GM23338 (cell line): ENCODE measurements around the gene BCL11B. TPM values are rescaled to one million over a fixed set of nuclear protein-coding genes. Genes with fewer than 3 reads are reported as not detected.

Experiments used
- ATAC-seq: fragments of 200-7000 bp; cut with Tn5 transposase; 3 replicates; pipeline ENCODE4 v1.9.1; 2020
- DNase-seq: peaks from one replicate; pipeline ENCODE4 v3.0.0-alpha.2; 2015; ENCODE audit warnings: low spot score
- H2AFZ ChIP-seq: fragments of 200-600 bp; sonication (generic); 2 replicates; pipeline ENCODE4 v1.8.0; 2016; ENCODE audit warnings: antibody characterized with exemption, mild to moderate bottlenecking, moderate library complexity
- H3F3A ChIP-seq: fragments of 200-600 bp; sonication (generic); replicated peaks from 2 replicates; pipeline ENCODE4 v1.8.0; 2017; ENCODE audit warnings: antibody characterized with exemption, mixed run types, low read depth
- H3K27ac ChIP-seq: fragments of 200-600 bp; sonication (generic); 2 replicates; pipeline ENCODE4 v1.6.1; 2016; ENCODE audit warnings: low read depth
- H3K27me3 ChIP-seq: fragments of 200-600 bp; sonication (generic); 2 replicates; pipeline ENCODE4 v1.8.0; 2016; ENCODE audit warnings: mild to moderate bottlenecking, mixed run types, moderate library complexity; ENCODE audit not compliant: insufficient read depth
- H3K36me3 ChIP-seq: fragments of 200-600 bp; sonication (generic); 2 replicates; pipeline ENCODE4 v1.8.0; 2016; ENCODE audit warnings: mild to moderate bottlenecking; ENCODE audit not compliant: insufficient read depth
- H3K4me1 ChIP-seq: fragments of 200-600 bp; sonication (generic); 2 replicates; pipeline ENCODE4 v1.8.0; 2016; ENCODE audit warnings: mild to moderate bottlenecking, moderate library complexity; ENCODE audit not compliant: insufficient read depth
- H3K4me2 ChIP-seq: fragments of 200-600 bp; sonication (generic); 2 replicates; pipeline ENCODE4 v1.7.1; 2017; ENCODE audit warnings: mixed run types
- H3K4me3 ChIP-seq: fragments of 200-600 bp; sonication (generic); 2 replicates; pipeline ENCODE4 v1.6.1; 2016; ENCODE audit warnings: mixed run types
- H3K79me2 ChIP-seq: fragments of 200-600 bp; sonication (generic); replicated peaks from 2 replicates; pipeline ENCODE4 v1.8.0; 2017; ENCODE audit warnings: mild to moderate bottlenecking; ENCODE audit not compliant: insufficient read depth
- H3K9me2 ChIP-seq: fragments of 200-600 bp; sonication (generic); 2 replicates; pipeline ENCODE4 v1.8.0; 2017; ENCODE audit not compliant: insufficient read depth
- H4K20me1 ChIP-seq: fragments of 200-600 bp; sonication (generic); replicated peaks from 2 replicates; pipeline ENCODE4 v1.8.0; 2017; ENCODE audit warnings: mild to moderate bottlenecking; ENCODE audit not compliant: insufficient read depth
- H3K27ac Mint-ChIP-seq: 2 replicates; pipeline ENCODE4 v1.8.0; 2020; ENCODE audit warnings: inconsistent platforms, mild to moderate bottlenecking, moderate library complexity, mixed read lengths
- H3K27me3 Mint-ChIP-seq: 3 replicates; pipeline ENCODE4 v1.8.0; 2022; ENCODE audit warnings: low read depth, mild to moderate bottlenecking, moderate library complexity, mixed read lengths, inconsistent platforms; ENCODE audit not compliant: insufficient read depth, poor library complexity
- H3K36me3 Mint-ChIP-seq: 3 replicates; pipeline ENCODE4 v1.8.0; 2021; ENCODE audit warnings: low read depth, mild to moderate bottlenecking, inconsistent platforms, moderate library complexity, mixed read lengths
- H3K4me1 Mint-ChIP-seq: 3 replicates; pipeline ENCODE4 v1.8.0; 2020; ENCODE audit warnings: mild to moderate bottlenecking, inconsistent platforms, mixed read lengths
- H3K4me3 Mint-ChIP-seq: 3 replicates; pipeline ENCODE4 v1.8.0; 2021; ENCODE audit warnings: moderate library complexity, mild to moderate bottlenecking, inconsistent platforms, mixed read lengths
- H3K9me3 Mint-ChIP-seq: 3 replicates; pipeline ENCODE4 v1.8.0; 2020; ENCODE audit warnings: moderate library complexity, mild to moderate bottlenecking, inconsistent platforms, mixed read lengths
- CREB1 ChIP-seq: fragments of 250-450 bp; sonication (Bioruptor Pico); IDR thresholded peaks from 2 replicates; pipeline ENCODE4 v1.5.0; 2020; ENCODE audit warnings: low read depth, mild to moderate bottlenecking, moderate library complexity
- EZH2 ChIP-seq: fragments of 200-600 bp; sonication (generic); IDR thresholded peaks from one replicate; pipeline ENCODE4 v1.8.0; 2017; ENCODE audit warnings: antibody characterized with exemption, mild to moderate bottlenecking, low read depth; ENCODE audit not compliant: unreplicated experiment
- EZH2phosphoT487 ChIP-seq: fragments of 200-600 bp; sonication (generic); IDR thresholded peaks from one replicate; pipeline ENCODE4 v1.8.1; 2018; ENCODE audit warnings: antibody characterized with exemption; ENCODE audit not compliant: unreplicated experiment
- JUNB ChIP-seq: IDR thresholded peaks from one replicate; pipeline ENCODE4 v1.6.1; 2016; ENCODE audit warnings: antibody characterized with exemption; ENCODE audit not compliant: unreplicated experiment
- NANOG ChIP-seq: IDR thresholded peaks from 2 replicates; pipeline ENCODE4 v1.6.1; 2016; ENCODE audit warnings: antibody characterized with exemption, borderline replicate concordance
- POLR2AphosphoS5 ChIP-seq: IDR thresholded peaks from 2 replicates; pipeline ENCODE4 v1.6.1; 2016; ENCODE audit warnings: antibody characterized with exemption, low read depth
- STAT1 ChIP-seq: IDR thresholded peaks from one replicate; pipeline ENCODE4 v1.6.1; 2016; ENCODE audit warnings: antibody characterized with exemption; ENCODE audit not compliant: unreplicated experiment
- ZNF114 ChIP-seq: fragments of 250-450 bp; sonication (Bioruptor Pico); IDR thresholded peaks from 2 replicates; pipeline ENCODE4 v1.5.0; 2020; ENCODE audit warnings: mild to moderate bottlenecking, moderate library complexity
- ZNF331 ChIP-seq: fragments of 250-450 bp; sonication (Bioruptor Pico); IDR thresholded peaks from 2 replicates; pipeline ENCODE4 v1.5.0; 2020; ENCODE audit warnings: low read depth, mild to moderate bottlenecking, moderate library complexity
- polyA plus RNA-seq: library from polyadenylated mRNA; unstranded; fragments of >200 nt; fragmentation: Nextera tagmentation; extraction: Ambion mirVana; gene quantifications from 2 replicates; pipeline ENCODE4 v1.2.1, GENCODE V29; 2016
- total RNA-seq: library from RNA; depleted of rRNA; stranded (reverse); fragments of >200 nt; shearing (Covaris generic); gene quantifications from 2 replicates; pipeline ENCODE4 v1.2.3, GENCODE V29; 2014
- TF ChIP-seq, protein P1 (sequence below), 2 experiments: fragments of 200-600 bp in 1 of 2; sonication (generic) in 1 of 2; conservative IDR thresholded peaks; 2 replicates each; pipeline versions ENCODE4 v1.5.1 to v1.6.1; 2016 to 2017; ENCODE audit warnings: antibody characterized with exemption in 2 of 2, low read depth in 2 of 2, mild to moderate bottlenecking in 2 of 2, moderate library complexity in 1 of 2
- TF ChIP-seq, protein P2 (sequence below): IDR thresholded peaks from one replicate; pipeline ENCODE4 v1.6.1; 2018; ENCODE audit warnings: antibody characterized with exemption; ENCODE audit not compliant: unreplicated experiment
- TF ChIP-seq, protein P3 (sequence below): fragments of 250-450 bp; sonication (Bioruptor Pico); IDR thresholded peaks from 2 replicates; pipeline ENCODE4 v1.5.0; 2020; ENCODE audit warnings: mild to moderate bottlenecking, moderate library complexity
- TF ChIP-seq, protein P4 (sequence below): IDR thresholded peaks from 2 replicates; pipeline ENCODE4 v1.6.1; 2016; ENCODE audit warnings: antibody characterized with exemption

BCL11B gene
- total and polyA plus RNA-seq, 2 experiments from 2014 or later: 2.4 to 6.7 TPM

DNA sequence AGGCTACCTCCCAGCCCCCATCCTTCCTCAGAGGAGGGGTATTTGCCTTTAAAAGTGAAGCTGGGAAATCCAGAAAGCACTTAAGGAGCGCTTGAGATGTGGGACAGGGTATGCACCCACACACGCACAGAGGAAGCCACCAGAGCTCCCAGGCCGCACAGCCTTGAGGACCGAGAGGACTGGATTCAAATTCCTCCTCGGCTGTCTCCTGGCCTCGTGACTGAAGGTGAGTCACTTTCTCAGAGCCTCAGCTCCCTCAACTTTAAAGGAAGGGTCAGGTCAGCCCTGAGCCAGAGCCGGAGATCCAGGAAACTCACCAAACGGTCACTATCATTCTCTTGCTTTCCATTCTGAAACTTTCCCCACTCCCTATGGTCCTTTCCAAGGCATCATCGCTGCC is 37.6 kb downstream of the BCL11B start:
- Histone ChIP-seq H3K4me1 (peaks cover 59% of the 10 kb centered on the region), H3K4me2 (peak overlapping the region; percentile 84), H3K4me3 (peak overlapping the region; percentile 56), H4K20me1 (no peaks in the 10 kb centered on the region), H3K27ac (peak overlapping the region; percentile 88), H3K9me2 (no peaks in the 10 kb centered on the region), H3K36me3 (no peaks in the 10 kb centered on the region), H3K79me2 (peaks cover 91% of the 10 kb centered on the region), H3K27me3 (no peaks in the 10 kb centered on the region), H3F3A (no peaks in the 10 kb centered on the region), H2AFZ (no peak overlapping the region)
- H3K9me3 Mint-ChIP-seq: no peaks in the 10 kb centered on the region
- H3K27me3 Mint-ChIP-seq: peaks cover 7% of the 10 kb centered on the region
- no peak for TF ChIP-seq ZNF114
- no peak for TF ChIP-seq JUNB
- TF ChIP-seq EZH2phosphoT487: no peak
- no peak for TF ChIP-seq ZNF331 (CRISPR knock-in tag)
- TF ChIP-seq, protein P1, sequence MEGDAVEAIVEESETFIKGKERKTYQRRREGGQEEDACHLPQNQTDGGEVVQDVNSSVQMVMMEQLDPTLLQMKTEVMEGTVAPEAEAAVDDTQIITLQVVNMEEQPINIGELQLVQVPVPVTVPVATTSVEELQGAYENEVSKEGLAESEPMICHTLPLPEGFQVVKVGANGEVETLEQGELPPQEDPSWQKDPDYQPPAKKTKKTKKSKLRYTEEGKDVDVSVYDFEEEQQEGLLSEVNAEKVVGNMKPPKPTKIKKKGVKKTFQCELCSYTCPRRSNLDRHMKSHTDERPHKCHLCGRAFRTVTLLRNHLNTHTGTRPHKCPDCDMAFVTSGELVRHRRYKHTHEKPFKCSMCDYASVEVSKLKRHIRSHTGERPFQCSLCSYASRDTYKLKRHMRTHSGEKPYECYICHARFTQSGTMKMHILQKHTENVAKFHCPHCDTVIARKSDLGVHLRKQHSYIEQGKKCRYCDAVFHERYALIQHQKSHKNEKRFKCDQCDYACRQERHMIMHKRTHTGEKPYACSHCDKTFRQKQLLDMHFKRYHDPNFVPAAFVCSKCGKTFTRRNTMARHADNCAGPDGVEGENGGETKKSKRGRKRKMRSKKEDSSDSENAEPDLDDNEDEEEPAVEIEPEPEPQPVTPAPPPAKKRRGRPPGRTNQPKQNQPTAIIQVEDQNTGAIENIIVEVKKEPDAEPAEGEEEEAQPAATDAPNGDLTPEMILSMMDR (conservative IDR thresholded peaks at IDR 0.05; ENCODE audit: low read depth in 2 of 2): no peak
- TF ChIP-seq POLR2AphosphoS5: no peak
- no peak for TF ChIP-seq EZH2
- TF ChIP-seq STAT1: no peak
- no peak for TF ChIP-seq NANOG
- TF ChIP-seq, protein P2, sequence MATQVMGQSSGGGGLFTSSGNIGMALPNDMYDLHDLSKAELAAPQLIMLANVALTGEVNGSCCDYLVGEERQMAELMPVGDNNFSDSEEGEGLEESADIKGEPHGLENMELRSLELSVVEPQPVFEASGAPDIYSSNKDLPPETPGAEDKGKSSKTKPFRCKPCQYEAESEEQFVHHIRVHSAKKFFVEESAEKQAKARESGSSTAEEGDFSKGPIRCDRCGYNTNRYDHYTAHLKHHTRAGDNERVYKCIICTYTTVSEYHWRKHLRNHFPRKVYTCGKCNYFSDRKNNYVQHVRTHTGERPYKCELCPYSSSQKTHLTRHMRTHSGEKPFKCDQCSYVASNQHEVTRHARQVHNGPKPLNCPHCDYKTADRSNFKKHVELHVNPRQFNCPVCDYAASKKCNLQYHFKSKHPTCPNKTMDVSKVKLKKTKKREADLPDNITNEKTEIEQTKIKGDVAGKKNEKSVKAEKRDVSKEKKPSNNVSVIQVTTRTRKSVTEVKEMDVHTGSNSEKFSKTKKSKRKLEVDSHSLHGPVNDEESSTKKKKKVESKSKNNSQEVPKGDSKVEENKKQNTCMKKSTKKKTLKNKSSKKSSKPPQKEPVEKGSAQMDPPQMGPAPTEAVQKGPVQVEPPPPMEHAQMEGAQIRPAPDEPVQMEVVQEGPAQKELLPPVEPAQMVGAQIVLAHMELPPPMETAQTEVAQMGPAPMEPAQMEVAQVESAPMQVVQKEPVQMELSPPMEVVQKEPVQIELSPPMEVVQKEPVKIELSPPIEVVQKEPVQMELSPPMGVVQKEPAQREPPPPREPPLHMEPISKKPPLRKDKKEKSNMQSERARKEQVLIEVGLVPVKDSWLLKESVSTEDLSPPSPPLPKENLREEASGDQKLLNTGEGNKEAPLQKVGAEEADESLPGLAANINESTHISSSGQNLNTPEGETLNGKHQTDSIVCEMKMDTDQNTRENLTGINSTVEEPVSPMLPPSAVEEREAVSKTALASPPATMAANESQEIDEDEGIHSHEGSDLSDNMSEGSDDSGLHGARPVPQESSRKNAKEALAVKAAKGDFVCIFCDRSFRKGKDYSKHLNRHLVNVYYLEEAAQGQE: no peak
- TF ChIP-seq, protein P3, sequence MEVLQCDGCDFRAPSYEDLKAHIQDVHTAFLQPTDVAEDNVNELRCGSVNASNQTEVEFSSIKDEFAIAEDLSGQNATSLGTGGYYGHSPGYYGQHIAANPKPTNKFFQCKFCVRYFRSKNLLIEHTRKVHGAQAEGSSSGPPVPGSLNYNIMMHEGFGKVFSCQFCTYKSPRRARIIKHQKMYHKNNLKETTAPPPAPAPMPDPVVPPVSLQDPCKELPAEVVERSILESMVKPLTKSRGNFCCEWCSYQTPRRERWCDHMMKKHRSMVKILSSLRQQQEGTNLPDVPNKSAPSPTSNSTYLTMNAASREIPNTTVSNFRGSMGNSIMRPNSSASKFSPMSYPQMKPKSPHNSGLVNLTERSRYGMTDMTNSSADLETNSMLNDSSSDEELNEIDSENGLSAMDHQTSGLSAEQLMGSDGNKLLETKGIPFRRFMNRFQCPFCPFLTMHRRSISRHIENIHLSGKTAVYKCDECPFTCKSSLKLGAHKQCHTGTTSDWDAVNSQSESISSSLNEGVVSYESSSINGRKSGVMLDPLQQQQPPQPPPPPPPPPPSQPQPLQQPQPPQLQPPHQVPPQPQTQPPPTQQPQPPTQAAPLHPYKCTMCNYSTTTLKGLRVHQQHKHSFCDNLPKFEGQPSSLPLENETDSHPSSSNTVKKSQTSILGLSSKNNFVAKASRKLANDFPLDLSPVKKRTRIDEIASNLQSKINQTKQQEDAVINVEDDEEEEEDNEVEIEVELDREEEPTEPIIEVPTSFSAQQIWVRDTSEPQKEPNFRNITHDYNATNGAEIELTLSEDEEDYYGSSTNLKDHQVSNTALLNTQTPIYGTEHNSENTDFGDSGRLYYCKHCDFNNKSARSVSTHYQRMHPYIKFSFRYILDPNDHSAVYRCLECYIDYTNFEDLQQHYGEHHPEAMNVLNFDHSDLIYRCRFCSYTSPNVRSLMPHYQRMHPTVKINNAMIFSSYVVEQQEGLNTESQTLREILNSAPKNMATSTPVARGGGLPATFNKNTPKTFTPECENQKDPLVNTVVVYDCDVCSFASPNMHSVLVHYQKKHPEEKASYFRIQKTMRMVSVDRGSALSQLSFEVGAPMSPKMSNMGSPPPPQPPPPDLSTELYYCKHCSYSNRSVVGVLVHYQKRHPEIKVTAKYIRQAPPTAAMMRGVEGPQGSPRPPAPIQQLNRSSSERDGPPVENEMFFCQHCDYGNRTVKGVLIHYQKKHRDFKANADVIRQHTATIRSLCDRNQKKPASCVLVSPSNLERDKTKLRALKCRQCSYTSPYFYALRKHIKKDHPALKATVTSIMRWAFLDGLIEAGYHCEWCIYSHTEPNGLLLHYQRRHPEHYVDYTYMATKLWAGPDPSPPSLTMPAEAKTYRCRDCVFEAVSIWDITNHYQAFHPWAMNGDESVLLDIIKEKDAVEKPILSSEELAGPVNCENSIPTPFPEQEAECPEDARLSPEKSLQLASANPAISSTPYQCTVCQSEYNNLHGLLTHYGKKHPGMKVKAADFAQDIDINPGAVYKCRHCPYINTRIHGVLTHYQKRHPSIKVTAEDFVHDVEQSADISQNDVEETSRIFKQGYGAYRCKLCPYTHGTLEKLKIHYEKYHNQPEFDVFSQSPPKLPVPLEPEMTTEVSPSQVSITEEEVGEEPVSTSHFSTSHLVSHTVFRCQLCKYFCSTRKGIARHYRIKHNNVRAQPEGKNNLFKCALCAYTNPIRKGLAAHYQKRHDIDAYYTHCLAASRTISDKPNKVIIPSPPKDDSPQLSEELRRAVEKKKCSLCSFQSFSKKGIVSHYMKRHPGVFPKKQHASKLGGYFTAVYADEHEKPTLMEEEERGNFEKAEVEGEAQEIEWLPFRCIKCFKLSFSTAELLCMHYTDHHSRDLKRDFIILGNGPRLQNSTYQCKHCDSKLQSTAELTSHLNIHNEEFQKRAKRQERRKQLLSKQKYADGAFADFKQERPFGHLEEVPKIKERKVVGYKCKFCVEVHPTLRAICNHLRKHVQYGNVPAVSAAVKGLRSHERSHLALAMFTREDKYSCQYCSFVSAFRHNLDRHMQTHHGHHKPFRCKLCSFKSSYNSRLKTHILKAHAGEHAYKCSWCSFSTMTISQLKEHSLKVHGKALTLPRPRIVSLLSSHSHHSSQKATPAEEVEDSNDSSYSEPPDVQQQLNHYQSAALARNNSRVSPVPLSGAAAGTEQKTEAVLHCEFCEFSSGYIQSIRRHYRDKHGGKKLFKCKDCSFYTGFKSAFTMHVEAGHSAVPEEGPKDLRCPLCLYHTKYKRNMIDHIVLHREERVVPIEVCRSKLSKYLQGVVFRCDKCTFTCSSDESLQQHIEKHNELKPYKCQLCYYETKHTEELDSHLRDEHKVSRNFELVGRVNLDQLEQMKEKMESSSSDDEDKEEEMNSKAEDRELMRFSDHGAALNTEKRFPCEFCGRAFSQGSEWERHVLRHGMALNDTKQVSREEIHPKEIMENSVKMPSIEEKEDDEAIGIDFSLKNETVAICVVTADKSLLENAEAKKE (CRISPR knock-in tag): no peak
- TF ChIP-seq CREB1 (CRISPR knock-in tag): no peak
- TF ChIP-seq, protein P4, sequence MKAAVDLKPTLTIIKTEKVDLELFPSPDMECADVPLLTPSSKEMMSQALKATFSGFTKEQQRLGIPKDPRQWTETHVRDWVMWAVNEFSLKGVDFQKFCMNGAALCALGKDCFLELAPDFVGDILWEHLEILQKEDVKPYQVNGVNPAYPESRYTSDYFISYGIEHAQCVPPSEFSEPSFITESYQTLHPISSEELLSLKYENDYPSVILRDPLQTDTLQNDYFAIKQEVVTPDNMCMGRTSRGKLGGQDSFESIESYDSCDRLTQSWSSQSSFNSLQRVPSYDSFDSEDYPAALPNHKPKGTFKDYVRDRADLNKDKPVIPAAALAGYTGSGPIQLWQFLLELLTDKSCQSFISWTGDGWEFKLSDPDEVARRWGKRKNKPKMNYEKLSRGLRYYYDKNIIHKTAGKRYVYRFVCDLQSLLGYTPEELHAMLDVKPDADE: no peak
- H3K27ac Mint-ChIP-seq: no peak overlapping the region
- peak overlapping the region; percentile 52 for H3K4me3 Mint-ChIP-seq
- no peaks in the 10 kb centered on the region; the same call in 2 of the 3 replicates for H3K36me3 Mint-ChIP-seq
- ATAC-seq (no peak), DNase-seq (no peak)
- peaks cover 74% of the 10 kb centered on the region for H3K4me1 Mint-ChIP-seq
